CD4-positive, alpha-beta T cell treated with Interleukin-17A for 1 hour (primary cell): ENCODE data around the gene ZNF699.
"Not testable (repeated sequence)": the region's sequence is repeated elsewhere in the genome, so short reads cannot be mapped to it uniquely, and the experiment has no call there.

Source experiments
- DNase-seq: peaks from one replicate; pipeline ENCODE4 v3.0.0-alpha.2; 2020

ZNF699 gene

DNA sequence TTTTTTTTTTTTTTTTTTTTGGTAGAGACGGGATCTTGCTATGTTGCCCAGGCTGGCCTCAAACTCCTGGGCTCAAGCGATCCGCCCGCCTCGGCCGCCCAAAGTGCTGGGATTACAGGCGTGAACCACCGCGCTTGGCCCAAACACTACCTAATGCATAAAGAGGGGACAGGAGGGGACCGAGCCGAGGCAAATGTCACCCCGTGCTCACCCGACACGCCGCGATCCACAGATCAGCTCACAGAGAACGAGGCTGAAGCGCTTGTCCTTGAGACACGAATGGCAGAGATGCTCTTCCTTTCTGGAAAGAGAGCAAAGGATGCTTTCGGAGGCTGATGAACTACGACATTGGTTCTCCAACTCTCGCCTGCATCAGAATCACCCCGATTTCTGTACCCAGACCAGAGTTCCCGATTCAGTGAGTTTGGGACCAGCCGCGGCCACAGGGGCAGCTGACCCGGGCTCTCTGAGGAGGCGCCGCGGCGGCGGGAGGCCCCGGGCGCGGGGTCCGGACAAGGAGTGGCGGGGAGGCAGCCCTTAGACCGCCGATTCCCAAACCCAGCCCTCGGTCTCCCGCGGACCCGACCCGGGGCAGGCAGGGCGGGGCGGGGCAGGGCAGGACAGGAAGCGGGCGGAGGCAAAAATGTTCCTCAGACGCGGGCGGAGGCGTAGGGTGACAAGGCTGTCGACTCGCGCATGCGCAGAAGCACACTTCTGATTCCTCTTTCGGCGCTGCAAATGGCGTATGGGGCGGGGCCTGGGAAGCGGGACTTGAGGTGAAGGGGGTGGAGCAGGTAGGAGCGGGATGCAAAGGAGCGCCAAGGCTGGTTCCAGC lies at the start of gene ZNF699:
Gene ZNF699, minus strand, starts transcription at position 700 of the 835 bp plus-strand sequence. CDS start 4,719 bp downstream, outside the sequence.
- DNase-seq: peak; percentile 98

- DNase-seq: no peak
Measured at GRCh38 chr19:9354651-9355050, 45.0 kb upstream of the ZNF699 start.

- DNase-seq: no peak
Measured at GRCh38 chr19:9353011-9353410, 43.4 kb upstream of the ZNF699 start.

- DNase-seq: no peak
Measured at GRCh38 chr19:9352505-9352904, 42.9 kb upstream of the ZNF699 start.

- DNase-seq: no peak
Measured at GRCh38 chr19:9348671-9349070, 39.0 kb upstream of the ZNF699 start.

- DNase-seq: no peak
Measured at GRCh38 chr19:9348253-9348652, 38.6 kb upstream of the ZNF699 start.

DNA sequence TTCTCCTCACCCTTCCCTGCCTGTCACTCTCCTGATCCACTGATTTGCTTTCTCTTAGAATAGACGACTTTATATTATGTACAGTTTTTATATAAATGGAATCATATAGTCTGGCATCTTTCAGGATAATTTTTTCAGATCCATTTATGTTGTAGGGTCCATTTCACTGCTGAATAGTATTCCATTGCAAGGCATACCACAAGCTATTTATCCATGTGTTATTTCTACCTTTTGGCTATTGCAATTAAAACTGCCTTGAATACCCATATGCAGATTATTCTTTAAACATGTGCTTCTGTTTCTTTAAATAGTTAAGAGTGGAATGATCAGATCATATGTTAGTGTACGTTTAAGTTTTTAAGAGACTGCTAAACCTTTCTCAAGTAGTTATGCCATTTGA lies 35.4 kb upstream of the ZNF699 start:
- DNase-seq: no peak

- DNase-seq: no peak
Measured at GRCh38 chr19:9342610-9343304, 33.1 kb upstream of the ZNF699 start.

DNA sequence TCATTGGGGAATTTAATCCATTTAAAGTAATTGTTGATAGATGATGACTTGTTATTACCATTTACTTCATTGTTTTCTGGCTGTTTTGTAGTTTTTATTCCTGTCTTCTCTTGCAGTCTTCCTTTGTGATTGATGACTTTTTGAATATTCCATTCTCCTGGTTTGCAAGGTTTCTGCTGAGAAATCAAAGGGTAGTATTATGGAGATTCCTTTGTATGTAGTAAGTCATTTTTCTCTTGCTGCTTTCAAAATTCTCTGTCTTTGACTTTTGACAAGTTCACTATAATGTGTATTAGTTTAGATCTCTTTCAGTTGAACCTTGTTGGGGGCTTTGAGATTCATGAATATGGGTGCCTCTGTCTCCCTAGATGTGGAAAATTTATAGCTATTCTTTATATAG lies 20.4 kb upstream of the ZNF699 start:
- DNase-seq: no peak

DNA sequence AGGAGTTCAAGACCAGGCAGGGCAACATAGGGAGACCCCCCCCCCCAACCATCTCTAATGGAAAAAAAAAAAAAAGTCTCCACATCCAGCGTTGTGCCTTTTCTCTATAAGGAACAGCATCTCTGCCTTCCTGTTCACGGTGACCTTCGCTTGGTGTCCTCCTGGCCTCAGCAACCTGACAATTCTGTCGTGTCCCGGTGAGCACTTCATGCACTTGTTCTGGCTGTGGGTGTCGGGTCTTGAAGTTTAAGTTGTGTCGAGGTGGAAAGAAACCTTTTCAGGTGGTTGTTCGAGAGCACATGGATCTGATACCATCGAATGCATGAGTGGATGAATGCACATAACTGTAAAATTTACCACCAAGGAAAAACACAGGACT lies 14.9 kb upstream of the ZNF699 start:
- no peak for DNase-seq

DNA sequence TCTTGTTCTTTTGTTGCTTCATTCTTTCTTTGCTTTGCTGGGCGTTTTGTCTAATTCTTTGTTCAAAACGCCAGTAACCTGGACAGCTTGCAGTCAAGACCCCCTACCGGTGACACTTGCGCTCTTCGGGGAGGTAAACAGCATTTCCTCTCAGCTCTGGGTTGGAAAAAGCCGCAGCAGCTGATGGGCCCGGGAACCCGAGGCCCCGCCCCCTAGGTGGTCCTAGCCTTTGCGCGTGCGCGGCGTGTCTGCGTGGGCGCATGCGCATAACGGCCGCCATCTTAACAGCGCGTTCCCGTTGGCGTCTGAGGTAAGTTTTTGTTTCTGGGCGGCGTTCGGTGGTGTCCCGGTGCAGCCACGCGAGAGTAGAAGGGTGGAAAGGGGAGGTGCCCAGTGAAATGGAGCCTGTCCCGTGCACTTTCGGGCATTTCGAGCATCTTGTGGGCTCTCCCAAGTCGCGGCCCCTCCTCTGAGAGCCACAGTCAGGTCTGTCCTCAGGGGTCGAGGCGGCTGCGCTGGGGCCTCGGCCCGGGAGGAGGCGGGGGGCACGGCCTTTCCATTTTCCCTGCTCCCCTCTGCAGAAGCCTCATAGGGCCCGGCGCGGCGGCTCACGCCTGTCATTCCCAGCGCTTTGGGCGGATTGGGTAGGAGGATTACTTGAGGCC lies 14.4 kb upstream of the ZNF699 start, which contains the start of gene ZNF559:
Gene ZNF559, plus strand, starts transcription at position 261 of the 665 bp plus-strand sequence. CDS start 14,371 bp downstream, outside the sequence.
- peak; percentile 97 for DNase-seq

DNA sequence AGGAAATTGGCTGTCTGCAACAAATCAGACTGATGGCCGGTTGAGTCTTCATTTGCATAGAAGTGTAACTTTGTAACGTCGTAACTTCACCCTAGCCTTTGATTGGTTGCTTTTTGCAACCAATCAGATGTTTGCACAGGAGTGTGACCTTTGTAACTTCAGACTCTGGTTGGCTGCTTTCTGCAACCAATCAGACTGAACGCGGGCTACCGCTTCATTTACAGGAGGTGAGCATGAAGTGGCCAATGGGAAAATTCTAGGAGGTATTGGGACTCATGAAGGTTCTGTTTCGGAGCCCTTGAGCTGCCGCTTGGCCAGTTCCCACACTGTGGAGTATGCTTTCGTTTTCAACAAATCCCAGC lies 13.9 kb upstream of the ZNF699 start:
- DNase-seq: peak; percentile 80

DNA sequence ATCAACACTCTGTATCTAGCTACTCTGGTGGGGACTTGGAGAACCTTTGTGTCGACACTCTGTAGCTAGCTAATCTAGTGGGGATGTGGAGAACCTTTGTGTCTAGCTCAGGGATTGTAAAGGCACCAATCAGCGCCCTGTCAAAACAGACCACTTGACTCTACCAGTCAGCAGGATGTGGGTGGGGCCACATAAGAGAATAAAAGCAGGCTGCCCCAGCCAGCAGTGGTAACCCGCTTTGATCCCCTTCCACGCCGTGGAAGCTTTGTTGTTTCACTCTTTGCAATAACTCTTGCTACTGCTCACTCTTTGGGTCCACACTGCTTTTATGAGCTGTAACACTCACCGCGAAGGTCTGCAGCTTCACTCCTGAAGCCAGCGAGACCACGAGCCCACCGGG lies 12.6 kb upstream of the ZNF699 start:
- not testable (repeated sequence) for DNase-seq

DNA sequence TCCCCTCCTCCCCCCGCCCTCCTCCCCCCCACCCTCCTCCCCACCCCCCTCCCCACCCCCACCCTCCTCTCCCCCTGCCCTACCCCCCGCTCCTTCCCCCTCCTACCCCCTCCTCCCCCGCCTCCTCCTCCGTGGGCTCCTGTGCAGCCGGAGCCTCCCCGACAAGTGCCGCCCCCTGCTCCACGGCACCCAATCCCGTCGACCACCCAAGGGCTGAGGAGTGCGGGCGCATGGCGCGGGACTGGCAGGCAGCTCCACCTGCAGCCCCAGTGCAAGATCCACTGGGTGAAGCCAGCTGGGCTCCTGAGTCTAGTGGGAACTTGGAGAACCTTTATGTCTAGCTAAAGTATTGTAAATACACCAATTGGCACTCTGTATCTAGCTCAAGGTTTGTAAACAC lies 12.1 kb upstream of the ZNF699 start:
- DNase-seq: not testable (repeated sequence)

DNA sequence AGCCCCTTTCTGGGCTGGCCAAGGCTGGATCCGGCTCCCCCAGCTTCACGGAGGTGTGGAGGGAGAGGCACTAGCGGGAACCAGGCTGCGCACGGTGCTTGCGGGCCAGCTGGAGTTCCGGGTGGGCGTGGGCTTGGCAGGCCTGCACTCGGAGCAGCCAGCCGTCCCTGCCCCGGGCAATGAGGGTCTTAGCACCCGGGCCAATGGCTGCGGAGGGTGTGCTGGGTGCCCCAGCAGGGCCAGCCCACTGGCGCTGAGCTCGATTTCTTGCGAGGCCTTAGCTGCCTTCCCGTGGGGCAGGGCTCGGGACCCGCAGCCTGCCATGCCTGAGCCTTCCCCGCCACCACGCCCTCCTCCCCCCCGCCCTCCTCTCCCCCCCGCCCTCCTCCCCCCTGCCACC lies 11.7 kb upstream of the ZNF699 start:
- DNase-seq: no peak

DNA sequence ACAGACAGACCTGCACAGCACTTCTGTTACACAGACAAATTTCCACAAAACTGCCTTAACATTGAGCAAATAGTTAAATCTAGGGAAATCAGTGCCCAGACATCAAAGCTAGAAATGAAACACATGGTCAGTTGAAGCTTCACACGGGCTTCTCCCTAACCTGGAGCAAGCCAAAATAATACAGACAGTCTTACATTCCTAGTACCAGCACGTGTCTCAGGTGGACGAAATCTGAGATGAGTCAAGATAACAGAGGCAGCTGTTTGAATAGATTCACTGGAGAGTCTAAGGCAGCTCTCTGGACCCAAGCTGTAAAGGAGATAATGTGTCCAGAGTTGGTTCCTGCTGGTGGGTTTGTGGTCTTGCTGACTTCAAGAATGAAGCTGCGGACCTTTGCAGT lies 4.1 kb upstream of the ZNF699 start:
- no peak for DNase-seq

GRCh38 chr19:9309974-9310446 lies 372 bp upstream of the ZNF699 start:
- no peak for DNase-seq

DNA sequence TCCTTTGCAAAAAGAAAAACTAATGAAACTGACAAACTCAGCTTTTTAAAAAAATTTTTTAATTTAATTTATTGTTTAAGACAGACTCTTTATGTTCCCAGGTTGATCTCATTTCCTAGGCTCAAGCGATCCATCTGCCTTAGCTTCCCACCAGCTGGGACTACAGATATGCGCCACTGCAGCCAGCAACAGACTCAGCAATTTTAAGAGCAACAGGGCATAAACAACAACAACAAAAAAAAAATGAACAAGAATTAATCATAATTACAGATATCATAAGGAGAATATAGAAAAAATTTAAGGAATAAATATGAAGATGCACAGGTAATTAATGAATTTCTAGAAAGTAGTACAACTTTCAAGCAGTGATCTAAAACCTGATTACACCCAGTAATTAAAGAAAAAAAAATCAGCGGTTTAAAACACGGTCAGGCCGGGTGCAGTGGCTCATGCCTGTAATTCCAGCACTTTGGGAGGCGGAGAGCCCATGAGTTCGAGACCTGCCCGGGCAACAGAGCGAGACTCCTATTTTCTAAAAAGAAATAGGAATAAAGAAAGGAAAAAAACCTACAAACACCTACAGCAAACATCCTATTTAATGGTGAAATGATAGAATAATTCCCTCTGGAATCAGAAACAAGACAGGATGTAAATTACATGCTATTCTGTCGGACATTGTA lies 1.4 kb downstream of the ZNF699 start:
- no peak for DNase-seq

- no peak for DNase-seq
Measured at GRCh38 chr19:9306443-9306842, 3.2 kb downstream of the ZNF699 start.

DNA sequence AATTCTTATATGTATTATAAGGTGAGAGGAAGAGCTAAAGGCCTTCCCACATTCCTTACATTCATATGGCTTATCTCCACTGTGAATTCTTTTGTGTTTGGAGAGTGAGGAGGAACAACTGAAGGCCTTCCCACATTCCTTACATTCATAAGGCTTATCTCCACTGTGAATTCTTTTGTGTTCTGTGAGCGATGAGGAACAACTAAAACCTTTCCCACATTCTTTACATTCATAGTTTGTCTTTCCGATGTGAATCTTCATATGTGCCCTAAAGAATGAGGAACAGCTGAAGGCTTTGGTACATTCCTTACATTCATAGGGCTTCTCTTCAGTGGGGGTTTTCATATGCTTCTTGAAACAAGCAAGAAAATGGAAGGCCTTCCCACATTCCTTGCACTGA lies 13.3 kb downstream of the ZNF699 start:
- no peak for DNase-seq

DNA sequence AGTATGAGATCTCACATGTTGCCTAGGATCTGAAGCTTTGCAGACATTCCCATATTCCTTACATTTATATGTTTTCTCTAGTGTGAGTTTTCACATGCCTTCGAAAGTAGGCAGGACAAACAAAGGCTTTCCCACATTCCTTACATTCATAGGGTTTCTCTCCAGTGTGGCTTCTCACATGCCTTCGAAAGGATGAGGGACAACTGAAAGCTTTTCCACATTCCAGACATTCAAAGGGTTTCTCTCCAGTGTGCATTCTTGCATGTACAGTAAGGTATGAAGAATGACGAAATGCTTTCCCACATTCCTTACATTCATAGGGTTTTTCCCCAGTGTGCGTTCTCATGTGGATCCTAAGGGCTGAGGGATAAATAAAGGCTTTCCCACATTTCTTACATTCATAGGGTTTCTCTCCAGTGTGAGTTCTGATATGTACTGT lies 14.2 kb downstream of the ZNF699 start:
- DNase-seq: no peak

DNA sequence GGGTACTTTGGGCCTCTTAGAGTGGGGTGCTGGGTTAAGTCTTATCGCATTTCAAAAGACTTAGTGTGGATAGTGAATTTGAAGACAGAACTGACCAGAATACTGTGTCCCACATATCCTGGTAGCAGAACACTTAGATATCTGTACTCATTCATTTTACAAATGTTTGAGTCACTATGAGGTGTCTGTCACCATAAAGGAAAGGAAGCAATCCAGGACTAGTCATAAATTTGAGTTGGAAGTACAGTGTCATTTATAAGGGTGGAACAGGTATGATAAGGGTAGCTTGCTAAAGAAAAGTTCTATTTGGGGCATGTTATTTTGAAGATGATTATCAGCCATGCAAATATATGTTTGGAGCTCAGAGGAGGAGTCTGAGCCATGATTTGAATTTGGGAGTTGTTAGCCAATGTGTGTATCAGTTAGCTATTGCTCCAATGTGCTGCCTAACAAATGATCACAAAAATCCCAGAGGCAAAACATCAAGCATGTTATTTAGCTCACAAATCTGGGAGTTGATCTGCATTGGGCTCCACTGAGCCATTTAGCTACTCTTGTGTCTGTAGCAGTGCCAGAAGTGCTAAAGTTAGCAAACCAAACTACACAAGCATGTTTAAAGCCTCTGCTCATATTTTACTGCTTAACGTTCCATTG lies 20.3 kb downstream of the ZNF699 start:
- no peak for DNase-seq
